GM19328 (cell line): Measurements from ENCODE around the gene F5.

ENCODE experiments used
- ATAC-seq: cut with Tn5 transposase; IDR thresholded peaks from one replicate; pipeline ENCODE4 v1.9.1; 2021; ENCODE audit warnings: mild to moderate bottlenecking, moderate library complexity; ENCODE audit not compliant: unreplicated experiment

F5 gene

GRCh38 chr1:169586395-169587255 is at the start of gene F5:
F5 (minus strand) TSS chr1:169586481; CDS start chr1:169586386, 95 bp downstream.
- ATAC-seq, result peak; percentile 95

- no peak for ATAC-seq
These were observed 48.6 kb upstream of the F5 start for GRCh38 chr1:169634877-169635276.

GRCh38 chr1:169634145-169634544 is 47.9 kb upstream of the F5 start:
- ATAC-seq, result no peak

- ATAC-seq, result no peak
These were observed 45.0 kb upstream of the F5 start for GRCh38 chr1:169631249-169631648.

GRCh38 chr1:169630006-169630405 is 43.7 kb upstream of the F5 start, which contains the start of gene SELP:
SELP (minus strand) TSS chr1:169630124; CDS start chr1:169630074, 50 bp downstream.
- no peak for ATAC-seq

- ATAC-seq, result no peak
These were observed 38.6 kb upstream of the F5 start for GRCh38 chr1:169624912-169625311.

GRCh38 chr1:169624122-169624521 is 37.8 kb upstream of the F5 start:
- ATAC-seq, result no peak

GRCh38 chr1:169623132-169623926 is 37.0 kb upstream of the F5 start:
- ATAC-seq, result no peak

- no peak for ATAC-seq
These were observed 34.3 kb upstream of the F5 start for GRCh38 chr1:169620565-169620964.

- ATAC-seq, result no peak
These were observed 32.1 kb upstream of the F5 start for GRCh38 chr1:169618367-169618766.

- ATAC-seq, result no peak
These were observed 29.5 kb upstream of the F5 start for GRCh38 chr1:169615803-169616202.

GRCh38 chr1:169610858-169611257 is 24.6 kb upstream of the F5 start:
- ATAC-seq, result no peak

GRCh38 chr1:169610108-169610507 is 23.8 kb upstream of the F5 start:
- no peak for ATAC-seq

GRCh38 chr1:169608226-169608625 is 21.9 kb upstream of the F5 start:
- no peak for ATAC-seq

GRCh38 chr1:169604781-169605560 is 18.7 kb upstream of the F5 start:
- ATAC-seq, result no peak

- ATAC-seq, result no peak
These were observed 15.0 kb upstream of the F5 start for GRCh38 chr1:169601096-169601881.

GRCh38 chr1:169595764-169596711 is 9.8 kb upstream of the F5 start:
- no peak for ATAC-seq

- ATAC-seq, result no peak
These were observed 8.1 kb upstream of the F5 start for GRCh38 chr1:169594391-169594790.

- ATAC-seq, result no peak
These were observed 4.7 kb upstream of the F5 start for GRCh38 chr1:169590932-169591331.
